NCI-H446 (cell line): ENCODE results near the gene TMED8.
A peak's percentile ranks its signal among the peaks of the same experiment; 100 is the strongest.
"Not testable (repeated sequence)": the region's sequence is repeated elsewhere in the genome, so short reads cannot be mapped to it uniquely, and the experiment has no call there.

Experiments
- DNase-seq, 2 experiments: peaks; one replicate each; lab custom pipeline; 2025; lab: John Stamatoyannopoulos, UW

The TMED8 gene

DNA sequence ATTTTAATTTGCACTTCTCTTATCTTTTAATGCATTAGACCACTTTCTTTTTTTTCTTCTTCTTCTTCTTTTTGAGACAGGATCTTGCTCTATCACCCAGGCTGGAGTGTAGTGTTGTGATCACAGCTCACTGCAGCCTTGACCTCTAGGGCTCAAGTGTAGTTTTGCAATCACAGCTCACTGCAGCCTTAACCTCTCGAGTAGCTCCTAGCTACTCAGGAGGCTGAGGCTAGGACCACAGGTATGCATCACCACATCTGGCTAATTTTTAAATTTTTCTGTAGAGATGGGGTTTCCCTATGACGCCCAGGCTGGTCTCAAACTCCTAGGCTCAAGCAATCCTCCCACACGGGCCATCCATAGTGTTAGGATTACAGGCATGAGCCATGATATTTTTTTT lies 12.7 kb downstream of the TMED8 start:
- DNase-seq, result no peak

DNA sequence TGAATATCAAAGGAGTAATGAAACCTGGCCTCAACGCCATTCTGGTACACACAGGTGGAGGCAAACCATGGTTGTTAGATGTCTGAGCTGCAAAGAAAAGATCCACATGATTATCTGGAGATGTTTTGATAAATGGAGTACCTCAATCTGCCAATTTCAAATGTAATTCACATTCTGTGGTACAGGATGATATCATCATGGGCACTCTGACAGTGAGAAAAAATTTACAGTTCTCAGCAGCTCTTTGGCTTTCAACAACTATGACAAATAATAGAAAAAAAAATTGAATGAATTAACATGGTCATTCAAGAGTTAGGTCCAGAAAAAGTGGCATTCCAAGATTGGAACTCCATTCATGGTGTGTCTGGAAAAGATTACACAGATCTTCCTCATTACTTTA lies 17.3 kb downstream of the TMED8 start:
- no peak for DNase-seq

DNA sequence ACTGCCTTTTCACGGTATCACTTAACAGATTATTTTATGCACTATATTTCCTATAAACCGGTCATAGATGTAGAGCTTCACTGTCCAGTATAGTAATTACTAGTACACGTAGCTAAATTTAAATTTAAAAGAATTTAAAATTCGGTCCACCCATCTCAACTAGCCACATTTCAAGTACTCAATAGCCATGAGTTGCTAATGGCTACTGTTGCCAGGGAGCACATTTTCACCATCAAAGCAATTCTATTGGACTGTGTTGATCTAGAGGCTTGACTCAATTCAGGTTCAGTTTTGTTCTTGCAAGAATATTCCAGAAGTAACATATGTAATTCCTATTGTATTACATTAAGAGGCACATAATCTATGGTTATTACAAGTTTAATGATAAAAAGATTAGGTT lies 20.0 kb downstream of the TMED8 start:
- DNase-seq, result no peak

DNA sequence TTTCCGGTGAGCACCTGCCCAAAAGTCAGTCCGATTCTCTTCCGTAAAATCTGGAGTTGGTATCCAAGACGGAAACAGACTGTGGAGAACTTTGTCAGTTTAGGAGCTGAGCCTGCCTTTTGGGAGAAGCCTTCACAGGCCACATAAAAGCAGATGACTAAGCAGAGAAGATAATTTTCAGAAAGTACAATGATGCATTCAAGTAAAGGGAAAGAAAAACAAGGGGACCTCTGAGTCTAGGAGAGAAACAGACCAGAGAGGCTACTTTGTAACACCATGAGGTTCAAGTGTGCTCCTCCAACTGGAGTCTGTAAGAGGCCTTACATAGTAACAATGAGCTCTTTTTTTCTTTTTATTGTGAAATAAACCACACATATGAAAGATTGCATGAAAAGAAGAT lies 21.1 kb downstream of the TMED8 start:
- DNase-seq, result no peak

DNA sequence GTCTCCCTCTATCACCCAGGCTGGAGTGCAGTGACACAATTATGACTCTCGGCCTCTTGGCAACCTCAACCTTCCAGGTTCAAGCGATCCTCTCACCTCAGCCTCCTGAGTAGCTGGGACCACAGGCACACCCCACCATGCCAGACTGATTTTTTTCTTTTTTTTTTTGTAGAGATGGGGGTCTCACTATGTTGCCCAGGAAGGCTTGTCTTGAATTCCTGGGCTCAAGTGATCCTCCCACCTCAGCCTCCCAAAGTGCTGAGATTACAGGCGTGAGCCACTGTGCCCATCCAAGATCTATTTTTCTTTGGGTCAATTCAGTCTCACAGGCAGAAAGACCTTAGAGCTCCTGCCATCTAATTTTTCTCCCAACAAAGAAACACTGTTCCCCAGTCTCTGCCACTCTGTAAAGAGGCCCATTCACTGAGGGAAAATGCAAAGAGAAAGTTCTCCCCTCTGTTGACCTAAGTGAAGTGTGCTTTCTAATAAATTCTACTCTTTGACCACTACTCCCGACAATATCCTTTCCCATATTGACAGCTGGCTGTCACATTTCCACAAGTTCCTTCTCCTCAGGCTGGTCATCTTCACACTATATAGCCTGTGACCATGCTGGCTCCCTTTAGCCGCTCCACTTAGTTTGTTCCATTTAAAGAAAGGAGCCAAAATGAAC lies 23.3 kb downstream of the TMED8 start:
- no peak for DNase-seq

DNA sequence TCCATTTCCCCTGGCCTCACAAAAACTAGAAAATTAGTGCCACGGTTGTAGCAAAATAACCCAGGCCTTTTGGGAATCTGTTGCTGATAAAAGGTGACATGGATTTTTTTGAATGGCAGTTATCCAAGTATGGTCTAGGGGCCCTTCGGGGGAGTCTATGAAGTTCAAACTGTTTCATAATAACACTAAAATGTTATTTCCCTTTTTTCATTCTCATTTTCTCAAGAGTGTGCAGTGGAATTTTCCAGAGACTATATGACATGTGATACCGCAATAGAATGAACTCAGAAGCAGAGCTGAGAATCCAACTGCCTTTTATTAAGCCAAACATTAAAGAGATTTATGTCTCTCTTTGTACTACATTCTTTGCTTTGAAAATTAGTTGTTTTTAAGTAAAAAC lies 29.1 kb downstream of the TMED8 start:
- no peak for DNase-seq

DNA sequence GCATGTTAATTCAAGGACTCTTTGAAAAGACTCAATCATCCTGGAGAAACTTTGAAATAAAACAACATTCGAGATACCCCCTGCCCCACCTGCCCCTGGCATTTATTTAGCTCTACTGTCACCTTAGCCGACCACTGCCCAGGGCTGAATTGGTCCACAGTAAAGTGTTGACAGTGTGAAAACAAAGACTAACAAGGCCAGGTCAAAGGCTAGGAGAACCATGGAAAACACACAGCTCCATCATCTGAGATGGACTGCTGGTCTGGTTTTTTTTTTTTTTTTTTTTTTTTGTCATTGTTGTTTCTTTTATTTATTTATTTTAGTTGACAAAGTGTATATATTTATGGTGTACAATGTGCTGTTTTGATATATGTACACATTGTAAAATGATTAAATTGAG lies 30.4 kb downstream of the TMED8 start:
- DNase-seq, result no peak

DNA sequence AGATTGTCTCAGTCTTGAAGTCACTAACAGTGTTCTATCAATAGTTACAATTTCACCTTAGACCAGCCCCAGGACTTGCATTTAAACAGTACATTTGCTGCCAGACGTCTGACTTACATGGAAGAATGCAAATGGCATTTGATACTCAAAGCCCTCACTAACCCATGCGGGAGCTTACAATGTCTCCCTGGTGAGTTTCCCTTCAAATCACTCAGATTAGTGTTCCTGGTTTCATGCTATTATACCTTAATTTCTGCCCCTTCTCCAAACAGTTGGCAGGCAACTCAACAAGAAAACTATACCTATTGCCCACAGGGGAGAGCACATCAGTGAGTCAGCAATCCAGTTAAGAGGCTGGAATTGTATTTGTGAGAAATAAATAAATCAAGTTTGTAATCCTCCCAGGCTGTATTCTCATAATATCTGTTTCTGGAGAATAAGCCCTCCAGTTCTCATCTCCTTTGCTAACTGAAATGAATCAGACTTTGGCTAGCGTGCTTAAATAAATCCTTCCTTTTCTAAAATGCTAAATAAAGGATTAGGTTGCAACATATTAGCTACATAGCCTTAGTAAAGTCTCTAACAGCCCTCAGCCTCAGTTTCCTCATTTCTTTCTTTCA lies 32.4 kb downstream of the TMED8 start:
- DNase-seq, result no peak

DNA sequence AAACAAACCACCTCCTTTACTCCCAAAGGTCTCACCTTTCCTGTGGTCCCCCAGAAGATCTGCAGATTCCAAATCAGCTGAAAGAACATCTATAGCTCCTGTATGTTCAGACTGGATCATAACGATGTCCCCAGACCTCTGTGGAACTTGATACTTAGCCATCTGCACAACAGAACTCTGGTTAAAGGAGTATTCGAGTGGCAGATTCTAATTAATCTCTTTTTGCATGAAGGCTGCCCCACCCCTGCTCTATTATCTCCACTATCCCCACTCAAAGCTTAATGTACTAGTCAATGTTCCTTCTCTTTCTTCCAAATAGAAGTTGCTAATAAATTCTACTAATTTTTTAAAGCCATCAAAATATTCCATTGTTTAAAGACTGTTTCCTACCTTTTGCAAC lies 33.2 kb downstream of the TMED8 start:
- no peak for DNase-seq

DNA sequence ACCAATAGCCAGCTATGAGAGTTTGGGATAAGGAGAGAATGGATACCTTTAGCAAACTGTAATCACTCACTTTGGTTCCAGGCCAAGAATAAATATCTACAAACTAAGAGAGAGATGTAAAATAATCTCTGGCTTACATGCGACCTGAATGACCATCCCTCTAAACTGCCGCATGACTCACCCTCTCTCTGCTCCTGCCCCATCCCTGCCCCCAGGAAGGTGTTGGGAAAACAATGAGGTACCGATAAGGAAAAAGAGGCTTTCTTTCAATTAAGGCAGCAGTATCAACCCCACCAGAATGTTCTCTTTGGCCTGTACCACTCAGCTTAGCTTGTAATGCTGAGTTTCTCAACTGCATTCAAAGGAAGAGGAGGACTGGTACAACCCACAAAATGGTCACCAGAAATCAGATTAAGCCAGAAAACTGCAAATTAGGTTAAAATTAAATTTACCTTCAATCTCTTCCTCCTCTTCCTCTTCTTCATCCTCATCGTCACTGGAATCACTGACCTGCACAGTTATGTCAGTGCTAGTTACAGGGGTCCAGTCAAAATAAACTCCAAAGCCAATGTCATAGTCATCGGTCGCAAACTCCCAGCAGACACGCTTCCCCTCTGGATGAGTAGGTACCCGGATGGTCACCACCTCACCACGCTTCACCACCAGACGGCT lies 34.0 kb downstream of the TMED8 start:
- DNase-seq, result no peak

DNA sequence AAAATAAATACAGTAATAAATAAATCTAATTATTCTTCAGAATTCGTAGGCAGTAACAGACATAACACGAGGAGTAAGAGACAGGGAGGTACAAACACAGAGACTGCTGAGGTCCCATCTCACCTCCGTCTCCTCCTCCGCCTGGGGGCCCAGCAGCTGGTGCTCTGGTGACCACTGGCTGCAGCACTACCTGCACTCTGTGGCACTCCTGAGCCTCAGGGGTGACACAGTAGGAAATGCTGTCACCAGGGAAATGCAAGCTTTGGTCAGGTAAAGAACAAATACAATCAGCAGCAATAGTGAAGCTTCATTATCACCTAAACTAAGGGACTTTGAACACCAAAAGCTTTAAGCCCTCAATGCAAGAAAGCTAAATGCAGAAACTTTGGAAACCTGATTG lies 36.5 kb downstream of the TMED8 start:
- DNase-seq, result no peak

DNA sequence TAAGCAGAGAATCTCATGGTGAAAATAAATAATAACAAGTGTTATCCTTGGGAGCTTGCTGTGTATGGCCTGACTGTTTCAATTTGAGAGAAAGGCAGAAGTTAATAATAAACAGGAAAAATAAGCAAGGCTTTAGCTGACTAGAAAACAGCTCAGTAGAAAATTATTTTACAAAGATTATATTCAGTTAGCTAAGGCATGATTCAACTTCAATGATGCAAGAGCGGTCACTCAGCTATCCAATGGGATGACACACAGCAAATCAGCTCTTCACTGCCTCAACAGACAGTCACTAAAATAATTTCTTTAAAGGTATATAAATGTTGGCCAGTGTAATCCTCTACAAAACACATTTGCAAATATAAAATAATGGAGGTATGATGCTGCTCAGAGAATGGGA lies 37.5 kb downstream of the TMED8 start:
- no peak for DNase-seq

DNA sequence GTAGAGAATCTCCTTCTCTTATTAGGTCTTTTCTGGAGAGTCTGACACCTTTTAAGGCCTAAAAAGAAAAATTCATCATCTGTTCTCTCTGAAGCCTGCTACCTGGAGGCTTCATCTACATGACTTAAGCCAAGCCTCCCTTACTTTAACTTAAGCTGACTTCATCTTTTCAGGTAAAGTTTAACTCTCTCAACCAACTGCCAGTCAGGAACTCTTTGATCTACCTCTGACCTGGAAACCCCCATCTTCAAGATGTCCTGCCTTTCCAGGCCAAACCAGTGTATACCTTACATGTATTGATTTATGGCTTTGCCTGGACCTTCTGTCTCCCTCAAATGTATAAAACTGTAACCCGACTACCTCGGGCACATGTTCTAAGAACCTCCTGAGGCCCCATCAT lies 38.6 kb downstream of the TMED8 start:
- DNase-seq, result no peak

DNA sequence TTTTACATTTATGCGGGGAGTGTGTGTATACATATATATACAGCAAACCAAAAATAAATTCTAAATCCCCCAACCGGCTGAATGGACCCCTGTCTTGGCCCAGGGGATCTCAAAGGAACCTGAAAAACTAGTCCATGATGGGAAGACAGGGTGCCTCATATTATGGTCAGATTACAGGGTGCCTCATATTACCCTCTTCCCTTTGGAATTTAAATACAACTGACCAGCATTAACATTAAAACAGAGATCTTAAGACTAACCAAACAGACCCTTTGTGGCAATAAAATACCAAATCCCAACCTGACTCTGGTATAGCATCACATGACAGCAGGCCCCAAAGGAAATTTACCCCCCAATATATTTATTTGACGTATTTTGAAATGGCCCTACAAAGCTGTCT lies 39.0 kb downstream of the TMED8 start:
- DNase-seq, result no peak

DNA sequence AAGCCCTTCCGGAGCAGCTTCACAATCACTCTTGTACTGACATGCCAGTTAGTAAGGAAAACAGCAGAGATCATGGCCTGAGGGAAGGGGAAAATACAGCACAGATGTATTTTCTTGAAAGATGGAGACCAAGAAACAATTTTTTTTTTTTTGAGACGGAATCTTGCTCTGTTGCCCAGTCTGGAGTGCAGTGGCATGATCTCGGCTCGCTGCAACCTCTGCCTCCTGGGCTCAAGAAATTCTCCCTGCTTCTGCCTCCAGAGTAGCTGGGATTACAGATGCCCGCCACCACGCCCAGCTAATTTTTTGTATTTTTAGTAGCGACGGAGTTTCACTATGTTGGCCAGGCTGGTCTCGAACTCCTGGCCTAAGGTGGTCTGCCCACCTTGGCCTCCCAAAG lies 39.6 kb downstream of the TMED8 start:
- not testable (repeated sequence) for DNase-seq

DNA sequence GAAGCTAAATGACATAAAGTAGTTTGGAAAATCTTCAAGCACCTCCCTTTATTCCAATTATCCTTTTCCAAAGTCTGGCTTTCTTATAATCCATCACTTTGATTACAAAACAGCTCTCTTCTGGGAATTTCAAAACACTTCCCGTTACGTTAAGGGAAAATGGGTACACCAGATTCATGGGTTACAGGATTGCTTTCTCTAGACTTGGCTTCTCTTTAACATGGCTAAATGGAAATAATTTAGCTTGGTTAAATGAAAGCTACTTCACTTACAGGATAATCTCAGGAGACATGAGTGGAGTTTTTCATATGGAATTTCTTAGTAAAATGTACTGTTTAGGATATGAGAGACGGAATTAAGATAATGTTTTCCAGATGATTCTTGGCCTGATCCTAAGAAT lies 41.3 kb downstream of the TMED8 start:
- no peak for DNase-seq

DNA sequence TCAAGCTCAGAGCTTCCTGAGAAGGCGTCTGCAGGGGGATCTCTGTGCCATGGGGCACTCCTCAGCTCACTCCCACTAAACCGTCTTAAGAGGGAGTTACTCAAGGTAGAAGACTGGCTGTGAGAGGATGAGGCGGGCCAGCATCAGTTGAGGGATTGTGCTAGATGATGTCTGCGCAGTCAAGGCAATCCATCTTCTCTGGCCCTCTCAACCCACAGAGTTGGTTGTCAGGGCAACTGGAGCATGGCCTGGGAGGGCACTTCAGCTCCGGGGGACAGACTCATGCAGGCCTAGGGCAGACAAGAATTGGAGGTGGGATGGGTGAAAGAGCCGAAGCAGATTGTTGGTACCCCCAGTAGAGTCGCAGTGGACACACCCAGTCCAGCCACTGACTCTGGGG lies 47.0 kb downstream of the TMED8 start:
- no peak for DNase-seq

DNA sequence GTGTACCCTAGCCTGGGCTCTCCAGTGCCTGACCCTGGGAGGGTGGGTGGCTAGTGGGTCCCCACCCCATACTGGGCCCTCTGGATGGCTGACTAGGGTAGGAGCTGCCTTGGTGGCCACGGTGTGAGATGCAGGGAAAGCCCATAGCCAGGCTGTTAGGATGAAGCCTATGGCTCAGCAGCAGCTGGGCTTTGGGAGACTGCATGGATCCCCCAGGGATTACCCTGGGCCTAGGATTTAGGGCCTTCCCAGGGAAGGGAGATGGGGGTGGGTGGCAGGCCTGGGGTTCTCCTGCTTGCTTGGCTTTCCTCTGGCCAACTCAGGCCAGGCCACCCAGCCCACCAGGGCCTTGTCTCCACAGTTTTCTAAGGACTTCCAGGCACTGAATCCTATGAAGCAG lies 49.8 kb downstream of the TMED8 start:
- peak in 1 of 2 experiments; percentile 17 for DNase-seq

DNA sequence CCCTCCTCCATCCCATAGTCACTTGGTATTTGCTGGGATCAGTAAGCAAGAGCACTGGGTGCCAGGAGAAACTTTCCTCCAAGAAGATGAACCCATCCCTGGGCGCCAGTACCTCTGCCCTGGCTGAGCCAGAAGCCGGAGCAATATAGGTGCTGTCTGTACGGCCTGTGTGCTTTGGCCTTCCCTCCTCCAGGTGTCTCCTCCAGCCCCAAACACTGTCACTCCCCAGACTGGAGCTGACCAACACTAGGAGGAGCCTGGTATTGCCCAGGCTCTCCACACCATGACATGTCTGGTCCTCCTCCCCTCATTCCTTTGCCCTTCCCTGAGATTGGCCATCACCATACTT lies 51.2 kb downstream of the TMED8 start:
- DNase-seq, result no peak

DNA sequence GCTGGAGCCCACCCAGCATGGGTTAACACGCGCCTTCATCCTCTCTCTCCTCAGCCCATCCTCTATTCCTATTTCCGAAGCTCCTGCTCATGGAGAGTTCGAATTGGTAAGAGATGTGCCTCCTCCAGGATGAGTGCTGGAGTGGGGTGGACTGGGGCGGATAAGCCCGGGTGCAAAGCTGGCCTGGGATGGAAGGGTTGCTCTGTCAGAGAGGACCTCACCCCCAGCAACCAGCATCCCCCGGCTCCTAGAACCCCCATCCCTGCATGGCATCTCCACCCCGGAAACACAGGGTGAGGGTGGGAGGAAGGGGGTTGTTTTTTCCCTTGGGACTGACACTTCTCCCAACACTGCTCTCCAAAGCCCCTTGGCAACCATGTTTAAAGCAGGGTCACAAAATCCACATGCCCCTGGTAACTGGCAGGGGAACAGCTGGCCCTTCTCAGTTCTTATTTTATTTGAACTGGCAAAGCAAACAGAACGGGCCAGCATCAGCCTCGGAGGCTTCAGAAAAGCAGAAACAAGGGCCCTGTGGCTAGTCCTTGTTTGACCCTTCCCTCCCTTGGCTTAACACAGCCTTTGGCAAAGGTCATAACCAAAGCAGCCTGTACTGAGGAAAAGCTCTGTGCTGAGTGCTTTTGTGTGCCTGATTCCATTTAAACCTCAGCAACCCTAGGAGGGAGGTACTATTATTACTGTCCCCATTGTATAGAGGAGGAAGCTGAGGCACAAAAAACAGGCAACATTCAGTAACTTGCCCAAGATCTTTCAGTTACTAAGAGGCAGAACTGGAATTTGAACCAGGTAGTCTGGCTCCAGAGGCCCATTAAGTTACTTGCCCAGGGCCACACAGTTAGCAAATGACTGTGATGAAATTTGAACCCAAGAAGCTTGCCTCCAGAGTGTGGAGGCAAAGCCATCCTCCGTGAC lies 51.8 kb downstream of the TMED8 start:
- DNase-seq, result no peak

DNA sequence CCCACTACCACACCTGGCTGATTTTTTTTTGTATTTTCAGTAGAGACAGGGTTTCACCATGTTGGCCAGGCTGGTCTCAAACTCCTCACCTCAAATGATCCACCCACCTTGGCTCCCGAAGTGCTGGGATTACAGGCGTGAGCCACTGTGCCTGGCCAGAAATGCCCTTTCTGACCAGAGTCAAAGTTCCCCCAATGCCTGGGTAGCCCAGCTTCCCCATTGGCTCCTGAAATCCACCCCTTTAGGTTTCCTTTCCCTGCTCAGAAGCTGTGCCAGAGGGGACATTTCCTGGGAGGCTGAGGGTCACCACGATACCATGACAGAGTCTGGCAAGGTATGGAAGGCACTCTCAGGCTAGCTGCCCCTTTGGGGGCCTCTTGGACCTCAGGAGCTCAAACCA lies 52.6 kb downstream of the TMED8 start:
- DNase-seq, result no peak

DNA sequence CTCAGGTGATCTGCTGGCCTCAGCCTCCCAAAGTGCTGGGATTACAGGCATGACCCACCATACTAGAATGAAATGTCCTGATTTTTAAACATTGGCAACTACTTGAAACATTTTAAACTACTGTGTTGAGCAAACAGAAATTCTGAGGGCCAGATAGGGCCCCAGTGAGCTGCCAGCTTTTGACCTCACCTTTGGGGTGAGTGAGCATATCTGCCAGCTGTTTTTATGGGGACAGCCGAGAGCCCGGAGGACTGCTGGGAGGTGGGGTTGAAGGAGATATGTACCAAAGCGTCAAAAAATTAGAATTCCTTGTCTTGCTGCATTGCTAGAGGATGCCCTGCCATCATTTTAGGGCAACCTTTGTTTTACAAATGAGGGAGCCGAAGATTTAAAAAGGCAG lies 53.3 kb downstream of the TMED8 start:
- no peak for DNase-seq

DNA sequence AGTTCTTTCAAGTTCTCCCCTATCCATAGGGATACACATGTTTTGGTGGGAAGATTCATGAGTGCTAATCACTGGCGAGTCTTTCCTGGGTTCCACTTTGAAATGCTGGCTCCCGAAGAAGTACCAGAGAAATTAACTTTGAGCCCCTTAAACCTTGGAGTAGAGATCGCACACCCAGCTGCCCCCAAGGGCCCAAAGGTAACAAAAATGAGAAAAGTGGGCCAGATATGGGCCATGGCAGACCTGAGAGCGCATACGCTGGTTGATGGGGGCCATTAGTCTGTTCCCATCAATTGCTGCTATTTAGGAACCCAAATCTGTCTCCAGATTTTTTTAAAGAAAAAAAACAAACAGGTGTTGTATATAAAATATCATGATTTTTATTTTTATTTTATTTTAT lies 53.9 kb downstream of the TMED8 start:
- no peak for DNase-seq
